Right lobe of liver (tissue), 4 donors: ENCODE data around the gene NPC1.

Experiments
- POLR2A ChIP-seq: fragments of 450-650 bp; IDR thresholded peaks from one replicate; pipeline ENCODE4 v1.6.1; 2017; ENCODE audit warnings: antibody characterized with exemption, mild to moderate bottlenecking
- TF ChIP-seq, protein P1 (sequence below), 4 donors: fragments of 200-600 bp in 3 of 4; fragments of 450-650 bp in 1 of 4; IDR thresholded peaks; one replicate each; pipeline versions ENCODE4 v1.5.1 to v1.8.0; 2016 to 2022; ENCODE audit warnings: antibody characterized with exemption in 4 of 4, mild to moderate bottlenecking in 2 of 4
- donor health status: DM: no; HTN: no; CAD: no.
- donor health status: DM: no; HTN: no; CAD: no.
- donor health status: DM: no; HTN: yes; CAD: no.

DNA sequence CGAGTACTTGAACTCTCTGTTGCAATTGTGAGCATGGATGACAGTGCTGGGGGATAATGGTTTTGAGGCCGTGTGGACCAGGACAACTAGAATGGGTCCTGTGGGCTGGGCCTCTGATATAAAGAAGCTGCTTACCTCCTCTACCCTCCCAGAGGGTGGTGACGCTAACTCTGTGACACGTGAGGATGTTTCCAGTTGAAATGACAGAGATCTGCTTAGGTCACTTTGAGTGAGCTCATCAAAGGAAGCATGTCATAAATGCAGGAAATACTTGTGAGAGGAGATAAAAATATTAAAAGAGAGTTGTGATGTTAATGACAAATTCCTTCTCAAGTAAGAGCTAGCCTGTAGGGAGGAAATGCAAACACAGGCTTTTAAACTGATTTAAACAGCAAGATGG is 66.6 kb downstream of the NPC1 start:
- TF ChIP-seq, protein P1, sequence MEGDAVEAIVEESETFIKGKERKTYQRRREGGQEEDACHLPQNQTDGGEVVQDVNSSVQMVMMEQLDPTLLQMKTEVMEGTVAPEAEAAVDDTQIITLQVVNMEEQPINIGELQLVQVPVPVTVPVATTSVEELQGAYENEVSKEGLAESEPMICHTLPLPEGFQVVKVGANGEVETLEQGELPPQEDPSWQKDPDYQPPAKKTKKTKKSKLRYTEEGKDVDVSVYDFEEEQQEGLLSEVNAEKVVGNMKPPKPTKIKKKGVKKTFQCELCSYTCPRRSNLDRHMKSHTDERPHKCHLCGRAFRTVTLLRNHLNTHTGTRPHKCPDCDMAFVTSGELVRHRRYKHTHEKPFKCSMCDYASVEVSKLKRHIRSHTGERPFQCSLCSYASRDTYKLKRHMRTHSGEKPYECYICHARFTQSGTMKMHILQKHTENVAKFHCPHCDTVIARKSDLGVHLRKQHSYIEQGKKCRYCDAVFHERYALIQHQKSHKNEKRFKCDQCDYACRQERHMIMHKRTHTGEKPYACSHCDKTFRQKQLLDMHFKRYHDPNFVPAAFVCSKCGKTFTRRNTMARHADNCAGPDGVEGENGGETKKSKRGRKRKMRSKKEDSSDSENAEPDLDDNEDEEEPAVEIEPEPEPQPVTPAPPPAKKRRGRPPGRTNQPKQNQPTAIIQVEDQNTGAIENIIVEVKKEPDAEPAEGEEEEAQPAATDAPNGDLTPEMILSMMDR (IDR thresholded peaks at IDR 0.05): no peak
- TF ChIP-seq POLR2A: no peak
